ENCODE results near the gene SLC25A18.

Gene SLC25A18

GRCh38 chr22:17570851-17571631 is 7.7 kb downstream of the SLC25A18 start:
- DNase-seq = peak in 3 of 4 experiments; percentile 13 to 28 (median 19)

GRCh38 chr22:17575151-17575550 is 11.9 kb downstream of the SLC25A18 start:
- no peak for DNase-seq

GRCh38 chr22:17575681-17576080 is 12.4 kb downstream of the SLC25A18 start:
- DNase-seq = no peak

GRCh38 chr22:17576470-17576869 is 13.2 kb downstream of the SLC25A18 start:
- no peak for DNase-seq

GRCh38 chr22:17578136-17578754 is 14.9 kb downstream of the SLC25A18 start:
- no peak for DNase-seq

GRCh38 chr22:17579535-17579981 is 16.3 kb downstream of the SLC25A18 start:
- no peak for DNase-seq

- no peak for DNase-seq
Observed at GRCh38 chr22:17580441-17581031, 17.2 kb downstream of the SLC25A18 start.

- DNase-seq = no peak
Observed at GRCh38 chr22:17581056-17581455, 17.8 kb downstream of the SLC25A18 start.

- no peak for DNase-seq
Observed at GRCh38 chr22:17581631-17582030, 18.3 kb downstream of the SLC25A18 start.

- DNase-seq = no peak
Observed at GRCh38 chr22:17583151-17583550, 19.9 kb downstream of the SLC25A18 start.

GRCh38 chr22:17586831-17587440 is 23.6 kb downstream of the SLC25A18 start:
- DNase-seq = no peak

- no peak for DNase-seq
Observed at GRCh38 chr22:17587629-17588028, 24.3 kb downstream of the SLC25A18 start.

- no peak for DNase-seq
Observed at GRCh38 chr22:17588606-17589005, 25.3 kb downstream of the SLC25A18 start.

GRCh38 chr22:17589810-17590375 is 26.6 kb downstream of the SLC25A18 start:
- DNase-seq = no peak

GRCh38 chr22:17590586-17590985 is 27.3 kb downstream of the SLC25A18 start:
- no peak for DNase-seq

GRCh38 chr22:17592201-17592600 is 28.9 kb downstream of the SLC25A18 start:
- no peak for DNase-seq

GRCh38 chr22:17596226-17596625 is 32.9 kb downstream of the SLC25A18 start:
- DNase-seq = no peak

GRCh38 chr22:17597217-17597616 is 33.9 kb downstream of the SLC25A18 start:
- no peak for DNase-seq

- DNase-seq = no peak
Observed at GRCh38 chr22:17598318-17598717, 35.0 kb downstream of the SLC25A18 start.

- no peak for DNase-seq
Observed at GRCh38 chr22:17601031-17601430, 37.7 kb downstream of the SLC25A18 start.

GRCh38 chr22:17603668-17604067 is 40.4 kb downstream of the SLC25A18 start:
- no peak for DNase-seq

- no peak for DNase-seq
Observed at GRCh38 chr22:17606496-17606895, 43.2 kb downstream of the SLC25A18 start.

Data from suppressor macrophage (primary cell).